ENCODE data around the gene PPP1R27.

DNA sequence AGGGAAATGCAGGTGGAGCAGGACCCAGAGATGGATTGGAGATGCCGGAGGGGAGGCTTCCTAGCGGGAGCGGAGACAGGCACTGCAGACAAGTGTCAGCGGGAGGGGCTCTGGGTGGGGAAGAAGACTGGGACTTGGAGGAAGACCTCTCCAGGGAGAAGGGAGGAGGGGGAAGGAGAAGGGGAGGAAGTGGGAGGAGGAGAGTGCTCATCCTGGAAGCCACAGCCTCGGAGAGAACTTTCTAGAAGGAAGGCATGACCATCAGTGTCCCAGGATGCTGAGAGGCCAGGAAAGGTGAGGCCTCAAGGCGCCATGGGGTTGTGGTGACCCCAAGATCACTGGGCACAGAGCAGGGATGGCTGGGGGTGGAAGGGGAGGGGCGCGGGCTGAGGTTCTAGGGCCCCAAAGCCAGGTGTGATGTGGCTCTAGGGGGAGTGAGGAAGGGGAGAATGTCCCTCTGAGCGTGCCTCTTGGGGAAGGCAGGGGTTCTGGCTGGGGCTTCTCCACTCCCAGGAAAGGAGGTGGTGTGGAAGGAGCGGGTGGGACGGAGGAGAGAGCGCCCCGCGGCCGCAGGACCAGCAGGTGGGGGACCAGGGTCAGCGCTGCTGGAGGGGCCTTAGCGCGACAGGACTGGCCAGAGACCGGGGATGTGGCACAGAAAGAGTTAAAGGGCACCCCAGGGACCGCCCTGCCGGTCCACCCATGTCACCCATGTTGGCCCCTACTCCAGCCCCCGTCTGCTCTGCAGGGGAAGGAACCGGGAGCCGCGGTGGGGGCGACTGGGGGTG, 31.8 kb downstream of the PPP1R27 start:
- TF ChIP-seq POLR2A (IDR thresholded peaks at IDR 0.05) (no peak), CTCF (IDR thresholded peaks at IDR 0.05) (no peak)

All from body of pancreas (tissue), 4 donors.